ENCODE data around the gene HOXB5. TPM values are rescaled to one million over a fixed set of nuclear protein-coding genes. Genes with fewer than 3 reads are reported as not detected.

Gene HOXB5
- total RNA-seq, 1 experiment from 2014 or later = 19.8 TPM

GRCh38 chr17:48546924-48547807, 46.4 kb downstream of the HOXB5 start:
- H3K4me3 ChIP-seq (replicated peaks in 1 of 2; ENCODE audit: low read depth in 1 of 2, low read length in 2 of 2) = no peak overlapping the region
- ChIA-PET CTCF (interaction anchor here (1.0 to 1.4 kb wide), 2 partner anchors 25 to 48 kb away, joined by 3 to 5 read pairs; no protein-coding TSS in a partner anchor), POLR2A (no interaction called here), RAD21 (ENCODE audit: low non-redundant PET in 1 of 2, low total read pairs in 2 of 2, uncharacterized antibody in 2 of 2, unreplicated experiment in 2 of 2) (no interaction called here)
- no peak for TF ChIP-seq RAD21 (IDR thresholded peaks at IDR 0.05; ENCODE audit: low read depth)
- no peak for TF ChIP-seq TCF7L2 (IDR thresholded peaks at IDR 0.05; ENCODE audit: borderline replicate concordance, extremely low read depth, insufficient read depth, insufficient read length)
- TF ChIP-seq YY1 (IDR thresholded peaks at IDR 0.05; ENCODE audit: extremely low read depth, insufficient replicate concordance, low read depth, low read length) = no peak
- TF ChIP-seq JUND (IDR thresholded peaks at IDR 0.05) = no peak
- no peak for TF ChIP-seq POLR2AphosphoS5 (IDR thresholded peaks at IDR 0.05; ENCODE audit: low read depth, low read length)
- no peak for TF ChIP-seq SRF (IDR thresholded peaks at IDR 0.05; ENCODE audit: low read depth)
- TF ChIP-seq FOSL1 (IDR thresholded peaks at IDR 0.05; ENCODE audit: low read depth) = no peak
- TF ChIP-seq ZBTB33 (IDR thresholded peaks at IDR 0.05; ENCODE audit: extremely low read depth, insufficient replicate concordance, low read length) = no peak
- TF ChIP-seq SP1 (IDR thresholded peaks at IDR 0.05; ENCODE audit: low read depth) = no peak
- no peak for TF ChIP-seq SIN3A (IDR thresholded peaks at IDR 0.05; ENCODE audit: low read depth)
- TF ChIP-seq CTCF (IDR thresholded peaks at IDR 0.05 in 2 of 3, conservative IDR thresholded peaks at IDR 0.05 in 1 of 3; ENCODE audit: borderline replicate concordance in 1 of 3, insufficient read depth in 1 of 3, low read depth in 2 of 3, low read length in 2 of 3) = no peak
- no peak for TF ChIP-seq EZH2 (IDR thresholded peaks at IDR 0.05)
- TF ChIP-seq MAX (IDR thresholded peaks at IDR 0.05) = no peak
- TF ChIP-seq ELF1 (IDR thresholded peaks at IDR 0.05; ENCODE audit: borderline replicate concordance, low read depth) = no peak
- TF ChIP-seq, protein P1, sequence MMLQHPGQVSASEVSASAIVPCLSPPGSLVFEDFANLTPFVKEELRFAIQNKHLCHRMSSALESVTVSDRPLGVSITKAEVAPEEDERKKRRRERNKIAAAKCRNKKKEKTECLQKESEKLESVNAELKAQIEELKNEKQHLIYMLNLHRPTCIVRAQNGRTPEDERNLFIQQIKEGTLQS (IDR thresholded peaks at IDR 0.05) = no peak
- peaks cover 0 to 4% of the 10 kb centered on the region in 2 experiments; a peak in 1 of 4 replicates for H3K36me3 ChIP-seq (ENCODE audit: control insufficient read depth in 1 of 2, insufficient read depth in 2 of 2, low read length in 2 of 2)
- no peak for DNase-seq (ENCODE audit: low read depth, low spot score)
- no peak for ATAC-seq
- peaks cover 0 to 10% of the 10 kb centered on the region in 2 experiments; a peak in 2 of 4 replicates for H3K4me1 ChIP-seq (ENCODE audit: control insufficient read depth in 1 of 2, insufficient read depth in 2 of 2, low read length in 2 of 2)
- H3K9ac ChIP-seq (ENCODE audit: low read length) = no peak overlapping the region
- H3K27ac ChIP-seq (ENCODE audit: low read depth, low read length) = no peak overlapping the region
- H3K4me2 ChIP-seq (ENCODE audit: low read length) = no peak overlapping the region
- H3K9me2 ChIP-seq (ENCODE audit: insufficient read depth) = no peaks in the 10 kb centered on the region
- no peak overlapping the region for H2AFZ ChIP-seq (ENCODE audit: low read depth, low read length, poor library complexity, severe bottlenecking)
- H4K20me1 ChIP-seq (ENCODE audit: insufficient read depth) = no peaks in the 10 kb centered on the region
- H3K79me2 ChIP-seq (ENCODE audit: insufficient read depth, low read length) = no peaks in the 10 kb centered on the region
- H3K9me3 ChIP-seq (ENCODE audit: control insufficient read depth in 1 of 2, insufficient read depth in 1 of 2, low read depth in 1 of 2, low read length in 2 of 2) = no peaks in the 10 kb centered on the region
- intact Hi-C loops (cut with micrococcal nuclease) = no loop called here
- BruUV-seq (replicated peaks) = no TSS peak
- H3K27me3 ChIP-seq (ENCODE audit: insufficient read depth, low read length) = no peaks in the 10 kb centered on the region

All from HCT116 (cell line).